Hematopoietic multipotent progenitor cell treated with erythropoietin and hydrocortisone succinate and interleukin-3 and kit ligand, for 8 days (in vitro differentiated cells): ENCODE data around the gene TLE6.
"Not testable (repeated sequence)": the region's sequence is repeated elsewhere in the genome, so short reads cannot be mapped to it uniquely, and the experiment has no call there.

Source experiments
- DNase-seq: peaks from one replicate; pipeline ENCODE4 v3.0.0-alpha.2; 2015

TLE6 gene

GRCh38 chr19:2977001-2977745, at the start of gene TLE6:
TLE6 (plus strand) TSS chr19:2977564; CDS start chr19:2978234, 670 bp downstream.
- peak; percentile 88 for DNase-seq

- no peak for DNase-seq
Observed at GRCh38 chr19:2933490-2933910, 43.9 kb upstream of the TLE6 start.

GRCh38 chr19:2935863-2936262, 41.5 kb upstream of the TLE6 start:
- DNase-seq = not testable (repeated sequence)

GRCh38 chr19:2942928-2943640, 34.3 kb upstream of the TLE6 start:
- DNase-seq = no peak

GRCh38 chr19:2944403-2944774, 33.0 kb upstream of the TLE6 start:
- DNase-seq = no peak

- DNase-seq = peak; percentile 98
Observed at GRCh38 chr19:2944775-2945574, 32.4 kb upstream of the TLE6 start, which contains the start of gene ZNF77. ZNF77 (minus strand) TSS chr19:2944971; CDS start chr19:2944840, 131 bp downstream.

- DNase-seq = no peak
Observed at GRCh38 chr19:2945575-2946184, 31.7 kb upstream of the TLE6 start.

- DNase-seq = peak; percentile 98
Observed at GRCh38 chr19:2949939-2950285, 27.5 kb upstream of the TLE6 start.

GRCh38 chr19:2950286-2951124, 26.9 kb upstream of the TLE6 start:
- peak; percentile 99 for DNase-seq

- no peak for DNase-seq
Observed at GRCh38 chr19:2952953-2953481, 24.3 kb upstream of the TLE6 start.

- DNase-seq = no peak
Observed at GRCh38 chr19:2957160-2957559, 20.2 kb upstream of the TLE6 start.

GRCh38 chr19:2960120-2960519, 17.2 kb upstream of the TLE6 start:
- DNase-seq = no peak

GRCh38 chr19:2962018-2962670, 15.2 kb upstream of the TLE6 start:
- peak; percentile 65 for DNase-seq

- no peak for DNase-seq
Observed at GRCh38 chr19:2963122-2963521, 14.2 kb upstream of the TLE6 start.

- DNase-seq = not testable (repeated sequence)
Observed at GRCh38 chr19:2963631-2964030, 13.7 kb upstream of the TLE6 start.

GRCh38 chr19:2964874-2965273, 12.5 kb upstream of the TLE6 start:
- no peak for DNase-seq

- no peak for DNase-seq
Observed at GRCh38 chr19:2967972-2968371, 9.4 kb upstream of the TLE6 start.

- no peak for DNase-seq
Observed at GRCh38 chr19:2969104-2969504, 8.3 kb upstream of the TLE6 start.

GRCh38 chr19:2970201-2970835, 7.0 kb upstream of the TLE6 start:
- DNase-seq = no peak

- no peak for DNase-seq
Observed at GRCh38 chr19:2973229-2973628, 4.1 kb upstream of the TLE6 start.
